ENCODE results near the gene EAPP. TPM values are rescaled to one million over a fixed set of nuclear protein-coding genes. Genes with fewer than 3 reads are reported as not detected.
A peak's percentile ranks its signal among the peaks of the same experiment; 100 is the strongest.

EAPP gene
- total RNA-seq, 4 donors from 2014 or later, result 27.2 to 52.0 (median 45.3) TPM

GRCh38 chr14:34498684-34499412 lies 40.7 kb downstream of the EAPP start:
- TF ChIP-seq CTCF (IDR thresholded peaks at IDR 0.05) (peak in 4 of 6 experiments; percentile 34 to 96 (median 92)), POLR2A (IDR thresholded peaks at IDR 0.05) (no peak)
- no peaks in the 10 kb centered on the region for H3K27me3 ChIP-seq
- no peaks in the 10 kb centered on the region for H3K36me3 ChIP-seq
- peak overlapping the region in 1 of 4 donors; percentile 59 for H3K27ac ChIP-seq
- H3K4me1 ChIP-seq, result peaks cover 0 to 37% (median 3%) of the 10 kb centered on the region in 4 donors
- no peak overlapping the region for H3K4me3 ChIP-seq
- DNase-seq, result peak in 1 of 3 donors; percentile 59
- no peaks in the 10 kb centered on the region for H3K9me3 ChIP-seq

DNA sequence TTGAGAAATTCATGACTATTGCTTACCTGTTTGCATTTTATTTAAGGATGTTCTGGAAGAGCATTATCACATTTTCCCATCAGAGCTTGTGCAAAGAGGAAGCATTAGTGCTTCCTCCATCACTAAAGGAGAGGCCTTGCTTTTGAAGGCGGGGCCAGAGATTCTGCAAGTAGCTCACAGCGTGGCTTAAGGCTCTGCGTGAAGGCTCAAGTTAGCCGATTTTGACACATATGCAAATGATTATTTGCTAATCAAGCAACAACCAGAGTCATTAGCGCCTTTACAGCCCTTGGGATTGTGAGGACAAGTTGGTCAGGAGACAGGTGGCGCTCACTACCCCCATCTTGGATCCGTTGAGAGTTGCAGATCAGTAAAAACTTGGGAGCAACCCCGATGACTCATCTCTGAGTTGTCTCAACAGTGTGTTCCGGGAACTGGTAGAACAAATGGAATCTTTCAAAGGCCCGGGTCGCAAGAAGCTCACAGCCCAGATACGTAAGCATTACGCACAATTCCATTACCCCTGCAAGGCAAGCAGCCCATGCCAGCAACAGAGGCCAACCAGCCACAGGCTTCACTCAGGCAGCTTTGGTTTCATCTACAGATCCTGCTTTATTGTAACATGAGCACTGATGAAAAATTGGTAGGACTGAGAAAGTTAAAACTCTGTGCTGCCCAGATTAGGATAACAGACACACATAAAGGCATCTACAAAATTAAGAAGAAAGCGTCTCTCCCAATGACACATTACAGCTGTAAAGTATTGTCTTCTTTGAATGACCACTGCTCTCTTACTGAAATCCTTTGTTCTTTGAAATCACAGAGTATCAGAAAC lies 42.6 kb downstream of the EAPP start:
- peak; percentile 22 to 85 (median 70) for DNase-seq
- no peak overlapping the region for H3K4me3 ChIP-seq
- no peaks in the 10 kb centered on the region for H3K27me3 ChIP-seq
- H3K4me1 ChIP-seq, result peaks cover 0 to 30% (median 3%) of the 10 kb centered on the region in 4 donors
- H3K9me3 ChIP-seq, result no peaks in the 10 kb centered on the region
- peak in 3 of 6 experiments; percentile 19 to 39 (median 31) for TF ChIP-seq CTCF (IDR thresholded peaks at IDR 0.05)
- TF ChIP-seq POLR2A (IDR thresholded peaks at IDR 0.05), result peak in 1 of 2 donors; percentile 51
- no peaks in the 10 kb centered on the region for H3K36me3 ChIP-seq
- H3K27ac ChIP-seq, result peak overlapping the region; percentile 42 to 85 (median 69)

- peaks cover 0 to 30% (median 3%) of the 10 kb centered on the region in 4 donors for H3K4me1 ChIP-seq
- no peaks in the 10 kb centered on the region for H3K36me3 ChIP-seq
- H3K27me3 ChIP-seq, result no peaks in the 10 kb centered on the region
- no peaks in the 10 kb centered on the region for H3K9me3 ChIP-seq
- H3K4me3 ChIP-seq, result no peak overlapping the region
- DNase-seq, result peak in 1 of 3 donors; percentile 15
- TF ChIP-seq CTCF (IDR thresholded peaks at IDR 0.05) (no peak), POLR2A (IDR thresholded peaks at IDR 0.05) (no peak)
- H3K27ac ChIP-seq, result peak overlapping the region in 3 of 4 donors; percentile 59 to 85 (median 79)
These were observed 43.4 kb downstream of the EAPP start for GRCh38 chr14:34496007-34496678.

DNA sequence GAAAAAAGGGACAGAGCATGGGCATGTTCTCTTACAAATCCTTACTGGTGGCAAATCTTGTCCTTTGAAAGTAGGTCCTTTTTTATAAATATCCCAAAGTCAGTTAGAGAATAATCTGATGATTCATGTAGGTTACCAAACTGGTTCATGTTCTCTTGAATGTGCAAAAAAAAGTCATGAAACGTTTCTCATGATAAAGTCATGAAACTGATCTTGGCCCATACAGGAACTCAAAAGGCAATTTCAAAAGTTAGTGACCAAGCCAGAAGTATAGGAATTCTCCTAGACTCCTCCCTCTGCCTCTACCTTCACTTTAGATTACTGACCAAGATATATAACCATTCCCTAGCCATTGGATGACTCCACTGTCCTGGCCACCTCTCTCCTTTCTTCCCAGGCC lies 50.2 kb downstream of the EAPP start:
- H3K36me3 ChIP-seq, result no peaks in the 10 kb centered on the region
- no peak overlapping the region for H3K27ac ChIP-seq
- H3K27me3 ChIP-seq, result no peaks in the 10 kb centered on the region
- no peaks in the 10 kb centered on the region for H3K9me3 ChIP-seq
- no peak for DNase-seq
- no peak for TF ChIP-seq CTCF (IDR thresholded peaks at IDR 0.05)
- TF ChIP-seq POLR2A (IDR thresholded peaks at IDR 0.05), result no peak
- no peaks in the 10 kb centered on the region for H3K4me1 ChIP-seq
- no peak overlapping the region for H3K4me3 ChIP-seq

- no peak overlapping the region for H3K4me3 ChIP-seq
- DNase-seq, result no peak
- no peak overlapping the region for H3K27ac ChIP-seq
- TF ChIP-seq CTCF (IDR thresholded peaks at IDR 0.05) (no peak), POLR2A (IDR thresholded peaks at IDR 0.05) (no peak)
- no peaks in the 10 kb centered on the region for H3K9me3 ChIP-seq
- H3K27me3 ChIP-seq, result no peaks in the 10 kb centered on the region
- no peaks in the 10 kb centered on the region for H3K36me3 ChIP-seq
- H3K4me1 ChIP-seq, result no peaks in the 10 kb centered on the region
These were observed 51.0 kb downstream of the EAPP start for GRCh38 chr14:34488528-34488927.
